ENCODE measurements around the gene LYRM1.
A peak's percentile ranks its signal among the peaks of the same experiment; 100 is the strongest.

Gene LYRM1

DNA sequence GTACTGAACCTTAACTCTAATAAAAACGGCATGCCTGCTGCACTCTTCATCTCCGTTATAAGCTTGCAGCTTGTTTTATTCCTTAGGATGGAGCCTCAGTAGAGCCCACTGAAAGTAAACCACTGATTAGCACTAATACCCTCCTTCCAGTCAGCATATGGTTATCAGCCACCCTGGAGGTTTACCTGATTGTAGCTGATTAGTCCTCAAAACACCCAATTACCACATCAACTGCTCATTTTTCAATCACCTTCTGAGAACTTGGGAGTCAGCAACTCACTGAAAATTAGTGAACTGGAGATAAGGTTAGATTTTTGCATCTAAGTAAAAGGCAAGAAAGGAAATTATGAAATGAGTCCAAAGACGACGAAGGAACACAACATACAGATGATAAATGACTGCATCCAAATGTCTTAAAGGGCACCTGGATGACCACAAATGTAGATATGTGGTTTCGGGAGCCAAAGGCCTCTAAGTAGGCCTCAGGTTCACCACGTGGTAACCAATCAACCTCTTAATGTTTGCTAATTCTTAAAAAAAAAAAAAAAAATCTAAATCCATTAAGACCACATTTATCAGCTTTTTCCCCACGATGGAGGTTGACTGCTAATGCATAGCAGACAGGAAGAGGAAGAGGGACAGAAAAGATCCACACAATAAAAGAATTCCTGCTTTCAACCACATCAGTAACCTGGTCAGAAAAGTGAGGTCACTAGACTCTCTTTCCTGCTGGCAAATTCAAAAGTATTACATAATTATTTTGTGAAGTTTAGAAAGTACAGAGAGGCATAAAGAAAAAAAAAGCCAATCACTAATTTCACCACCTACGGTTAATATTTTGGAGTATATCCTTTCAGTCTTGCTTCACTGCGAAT lies 28.4 kb upstream of the LYRM1 start:
- Histone ChIP-seq H3K9ac (ENCODE audit: low read length in 2 of 2) (no peak overlapping the region), H3K27me3 (ENCODE audit: control insufficient read depth in 1 of 2, insufficient read depth in 2 of 2, low read length in 2 of 2) (no peaks in the 10 kb centered on the region), H3K36me3 (ENCODE audit: control insufficient read depth in 2 of 2, insufficient read depth in 2 of 2, low read length in 2 of 2) (no peaks in the 10 kb centered on the region), H3K4me3 (ENCODE audit: low read length in 2 of 2) (no peak overlapping the region), H3K4me1 (ENCODE audit: control insufficient read depth, insufficient read depth, low read length) (peaks cover 41% of the 10 kb centered on the region), H3K27ac (ENCODE audit: low read length) (peak overlapping the region; percentile 60), H3K9me3 (ENCODE audit: control insufficient read depth in 2 of 2, low read length in 2 of 2) (no peaks in the 10 kb centered on the region)

DNA sequence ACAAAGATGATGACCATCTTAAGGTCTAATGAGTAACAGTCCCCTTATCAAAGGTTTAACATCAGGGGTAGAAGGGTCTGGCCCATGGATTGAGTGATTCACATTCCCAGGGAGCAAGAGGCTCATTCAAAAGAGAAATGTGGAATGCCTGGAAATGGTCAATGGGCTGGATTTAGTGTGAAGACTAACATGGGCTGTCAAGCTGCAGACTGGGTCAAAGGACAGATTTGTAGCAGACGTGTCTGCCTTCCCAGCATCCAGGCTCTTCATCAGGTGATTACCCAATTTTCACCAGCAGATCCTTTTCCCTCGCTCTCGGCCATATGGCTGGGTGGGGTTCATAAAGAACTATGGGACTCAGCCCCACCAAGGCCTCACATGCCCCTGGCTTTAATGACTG lies 27.2 kb upstream of the LYRM1 start:
- no peak overlapping the region for H3K9ac ChIP-seq (ENCODE audit: low read length in 2 of 2)
- H3K27ac ChIP-seq (ENCODE audit: low read length) = no peak overlapping the region
- H3K27me3 ChIP-seq (ENCODE audit: control insufficient read depth in 1 of 2, insufficient read depth in 2 of 2, low read length in 2 of 2) = no peaks in the 10 kb centered on the region
- peak overlapping the region in 1 of 2 donors; percentile 21 for H3K4me3 ChIP-seq (ENCODE audit: low read length in 2 of 2)
- H3K36me3 ChIP-seq (ENCODE audit: control insufficient read depth in 2 of 2, insufficient read depth in 2 of 2, low read length in 2 of 2) = no peaks in the 10 kb centered on the region
- H3K4me1 ChIP-seq (ENCODE audit: control insufficient read depth, insufficient read depth, low read length) = peaks cover 30% of the 10 kb centered on the region
- no peaks in the 10 kb centered on the region for H3K9me3 ChIP-seq (ENCODE audit: control insufficient read depth in 2 of 2, low read length in 2 of 2)

DNA sequence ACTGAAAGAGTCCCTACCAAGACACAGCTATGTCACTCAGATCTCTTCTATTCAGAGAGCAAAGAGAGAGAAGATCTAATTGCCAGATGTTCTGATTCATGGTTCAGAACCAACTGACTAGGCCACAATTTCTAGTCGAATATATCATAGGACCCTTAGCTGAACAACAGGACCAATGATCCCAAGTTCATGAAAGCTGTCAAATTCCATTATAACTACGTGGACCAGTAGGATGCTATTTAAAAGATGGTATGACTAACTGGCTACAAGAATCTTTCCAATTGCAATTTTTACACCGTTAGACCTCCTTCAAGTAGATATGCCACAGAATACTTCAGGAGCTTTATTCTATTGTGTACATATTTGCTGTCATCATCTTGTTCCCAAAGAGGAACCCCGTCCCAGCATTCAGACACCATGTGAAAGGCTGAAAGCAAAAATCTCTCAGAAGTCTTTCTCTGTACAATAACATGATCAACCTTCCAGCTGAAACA lies 26.4 kb upstream of the LYRM1 start:
- Histone ChIP-seq H3K27me3 (ENCODE audit: control insufficient read depth in 1 of 2, insufficient read depth in 2 of 2, low read length in 2 of 2) (no peaks in the 10 kb centered on the region), H3K36me3 (ENCODE audit: control insufficient read depth in 2 of 2, insufficient read depth in 2 of 2, low read length in 2 of 2) (no peaks in the 10 kb centered on the region), H3K4me3 (ENCODE audit: low read length in 2 of 2) (no peak overlapping the region), H3K9ac (ENCODE audit: low read length in 2 of 2) (no peak overlapping the region), H3K27ac (ENCODE audit: low read length) (no peak overlapping the region), H3K4me1 (ENCODE audit: control insufficient read depth, insufficient read depth, low read length) (peaks cover 26% of the 10 kb centered on the region), H3K9me3 (ENCODE audit: control insufficient read depth in 2 of 2, low read length in 2 of 2) (no peaks in the 10 kb centered on the region)

DNA sequence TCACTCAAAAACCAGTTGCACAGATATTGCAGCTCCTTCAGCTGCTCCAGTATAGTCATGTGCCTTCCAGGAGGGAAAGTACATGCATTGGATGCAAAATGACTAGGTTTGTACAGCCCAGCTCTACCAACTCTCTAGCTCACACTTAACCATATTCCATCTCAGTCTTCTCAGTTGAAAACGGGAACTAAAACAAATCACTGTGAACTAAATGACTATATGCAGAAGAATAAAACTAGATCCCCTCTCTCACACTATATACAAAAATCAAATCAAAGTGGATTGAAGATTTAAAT lies 25.3 kb upstream of the LYRM1 start:
- Histone ChIP-seq H3K4me3 (ENCODE audit: low read length in 2 of 2) (no peak overlapping the region), H3K27ac (ENCODE audit: low read length) (no peak overlapping the region), H3K27me3 (ENCODE audit: control insufficient read depth in 1 of 2, insufficient read depth in 2 of 2, low read length in 2 of 2) (no peaks in the 10 kb centered on the region), H3K36me3 (ENCODE audit: control insufficient read depth in 2 of 2, insufficient read depth in 2 of 2, low read length in 2 of 2) (no peaks in the 10 kb centered on the region), H3K9me3 (ENCODE audit: control insufficient read depth in 2 of 2, low read length in 2 of 2) (no peaks in the 10 kb centered on the region), H3K9ac (ENCODE audit: low read length in 2 of 2) (no peak overlapping the region), H3K4me1 (ENCODE audit: control insufficient read depth, insufficient read depth, low read length) (peaks cover 20% of the 10 kb centered on the region)

DNA sequence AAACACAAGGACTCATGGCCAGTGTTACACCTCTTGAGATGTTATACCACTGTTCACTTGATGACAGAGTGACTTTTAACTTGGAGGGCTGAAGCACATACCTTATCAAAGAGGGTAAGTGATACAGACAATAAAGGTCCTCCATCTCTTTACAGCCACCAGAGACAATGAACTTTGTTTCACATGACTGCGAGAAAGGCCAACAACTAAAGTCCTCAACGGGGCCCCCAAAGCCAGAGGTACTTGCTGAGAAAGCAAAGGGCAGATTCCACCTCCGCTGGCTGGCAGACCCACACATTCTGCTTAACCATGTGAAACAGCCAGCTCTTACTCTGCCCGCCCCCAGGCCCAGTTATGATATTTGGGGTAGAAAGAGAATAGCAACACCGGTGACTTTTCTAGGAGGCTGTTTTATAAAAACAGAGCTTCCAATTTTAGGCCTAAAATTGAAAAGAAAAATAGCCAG lies 21.9 kb upstream of the LYRM1 start:
- H3K9ac ChIP-seq (ENCODE audit: low read length in 2 of 2) = no peak overlapping the region
- no peak overlapping the region for H3K27ac ChIP-seq (ENCODE audit: low read length)
- no peaks in the 10 kb centered on the region for H3K36me3 ChIP-seq (ENCODE audit: control insufficient read depth in 2 of 2, insufficient read depth in 2 of 2, low read length in 2 of 2)
- H3K27me3 ChIP-seq (ENCODE audit: control insufficient read depth in 1 of 2, insufficient read depth in 2 of 2, low read length in 2 of 2) = no peaks in the 10 kb centered on the region
- no peak overlapping the region for H3K4me3 ChIP-seq (ENCODE audit: low read length in 2 of 2)
- no peaks in the 10 kb centered on the region for H3K9me3 ChIP-seq (ENCODE audit: control insufficient read depth in 2 of 2, low read length in 2 of 2)
- H3K4me1 ChIP-seq (ENCODE audit: control insufficient read depth, insufficient read depth, low read length) = peaks cover 8% of the 10 kb centered on the region

DNA sequence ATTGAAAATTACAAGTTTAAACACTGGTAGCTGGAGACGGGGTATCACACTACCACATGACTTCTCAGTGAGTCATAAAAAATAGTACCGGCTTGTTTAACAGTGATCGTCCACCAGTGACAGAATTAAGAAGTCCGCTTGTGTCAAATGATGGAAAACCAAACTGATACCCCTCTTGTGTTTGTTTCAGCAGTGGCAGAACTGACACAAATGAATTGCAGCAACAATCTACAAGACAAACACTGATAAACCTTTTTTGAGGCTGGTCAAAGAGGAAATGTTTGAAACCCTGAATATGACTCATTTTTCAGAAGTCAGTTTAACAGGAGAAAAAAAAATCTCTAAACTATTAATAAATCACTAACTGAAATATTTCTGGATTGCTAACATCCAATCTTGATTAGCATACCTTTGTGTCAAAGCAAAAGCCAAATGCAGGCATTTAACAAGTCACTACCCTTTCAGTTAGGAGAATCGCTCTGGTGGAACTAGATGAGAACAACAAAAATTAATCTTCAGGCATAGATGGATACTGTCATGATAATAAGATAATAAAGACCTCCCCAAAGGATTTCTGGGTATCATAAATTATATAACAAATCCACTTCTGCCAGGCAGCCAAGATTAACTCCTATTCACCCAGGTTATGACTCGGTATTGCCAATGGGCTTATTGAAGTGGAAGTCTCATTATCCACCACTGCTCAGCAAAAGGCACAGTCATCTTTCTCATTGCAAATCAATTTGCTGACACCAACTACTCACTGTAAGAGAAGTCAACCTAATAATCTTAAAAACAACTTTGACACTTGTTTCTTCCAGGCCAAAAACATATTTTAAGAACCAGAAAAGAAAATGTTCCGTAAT lies 21.2 kb upstream of the LYRM1 start:
- Histone ChIP-seq H3K9ac (ENCODE audit: low read length in 2 of 2) (no peak overlapping the region), H3K4me1 (ENCODE audit: control insufficient read depth, insufficient read depth, low read length) (peaks cover 8% of the 10 kb centered on the region), H3K36me3 (ENCODE audit: control insufficient read depth in 2 of 2, insufficient read depth in 2 of 2, low read length in 2 of 2) (no peaks in the 10 kb centered on the region), H3K9me3 (ENCODE audit: control insufficient read depth in 2 of 2, low read length in 2 of 2) (no peaks in the 10 kb centered on the region), H3K27me3 (ENCODE audit: control insufficient read depth in 1 of 2, insufficient read depth in 2 of 2, low read length in 2 of 2) (no peaks in the 10 kb centered on the region), H3K4me3 (ENCODE audit: low read length in 2 of 2) (peak overlapping the region in 1 of 2 donors; percentile 24), H3K27ac (ENCODE audit: low read length) (peak overlapping the region; percentile 19)

DNA sequence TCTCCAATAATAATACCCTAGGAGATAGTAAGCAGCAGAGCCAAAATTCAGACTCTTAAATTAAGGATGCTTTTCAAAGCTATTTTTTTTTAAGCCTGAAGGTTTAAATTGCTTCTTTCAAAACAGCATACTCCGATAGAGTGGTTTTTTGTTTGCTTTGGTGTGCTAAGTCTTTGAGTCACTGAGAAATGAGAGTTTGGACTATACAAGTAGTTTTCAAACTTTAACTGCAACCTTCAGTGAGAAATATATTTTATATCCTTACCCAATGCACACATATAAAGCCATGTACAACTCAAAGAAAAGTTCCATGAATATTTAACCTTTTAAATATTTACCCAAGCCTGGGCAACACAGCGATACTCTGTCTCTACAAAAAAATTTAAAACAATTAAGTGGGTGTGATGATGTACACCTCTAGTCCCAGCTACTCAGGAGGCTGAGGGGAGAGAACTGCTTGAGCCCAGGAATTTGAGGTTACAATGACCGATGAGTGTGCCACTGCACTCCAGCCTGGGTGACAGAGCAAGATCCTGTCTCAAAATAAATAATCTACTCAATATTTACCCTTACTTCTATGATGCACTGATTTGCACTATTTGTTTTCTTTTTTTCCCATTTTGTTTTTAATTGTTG lies 19.6 kb upstream of the LYRM1 start:
- H3K9ac ChIP-seq (ENCODE audit: low read length in 2 of 2) = no peak overlapping the region
- no peak overlapping the region for H3K4me3 ChIP-seq (ENCODE audit: low read length in 2 of 2)
- H3K36me3 ChIP-seq (ENCODE audit: control insufficient read depth in 2 of 2, insufficient read depth in 2 of 2, low read length in 2 of 2) = no peaks in the 10 kb centered on the region
- no peaks in the 10 kb centered on the region for H3K27me3 ChIP-seq (ENCODE audit: control insufficient read depth in 1 of 2, insufficient read depth in 2 of 2, low read length in 2 of 2)
- H3K4me1 ChIP-seq (ENCODE audit: control insufficient read depth, insufficient read depth, low read length) = peaks cover 8% of the 10 kb centered on the region
- no peak overlapping the region for H3K27ac ChIP-seq (ENCODE audit: low read length)
- H3K9me3 ChIP-seq (ENCODE audit: control insufficient read depth in 2 of 2, low read length in 2 of 2) = no peaks in the 10 kb centered on the region

DNA sequence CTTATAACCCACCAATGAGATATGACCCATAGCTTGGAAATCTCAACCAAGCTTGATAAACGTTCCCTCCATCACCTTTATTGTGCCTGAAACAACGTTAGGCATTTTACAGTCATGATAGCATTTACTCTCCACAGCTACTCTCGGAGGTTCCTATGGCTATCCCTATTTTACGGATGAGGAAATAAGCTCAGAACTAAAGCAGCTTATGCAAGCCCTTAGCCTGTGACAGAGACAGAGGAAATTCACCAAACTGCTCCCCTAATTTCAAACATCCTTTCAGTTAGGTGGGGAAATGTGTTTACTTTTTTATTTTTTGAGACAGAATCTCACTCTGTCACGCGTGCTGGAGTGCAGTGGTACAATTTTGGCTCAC lies 19.1 kb upstream of the LYRM1 start:
- H3K27me3 ChIP-seq (ENCODE audit: control insufficient read depth in 1 of 2, insufficient read depth in 2 of 2, low read length in 2 of 2) = no peaks in the 10 kb centered on the region
- no peak overlapping the region for H3K4me3 ChIP-seq (ENCODE audit: low read length in 2 of 2)
- H3K9ac ChIP-seq (ENCODE audit: low read length in 2 of 2) = no peak overlapping the region
- peaks cover 8% of the 10 kb centered on the region for H3K4me1 ChIP-seq (ENCODE audit: control insufficient read depth, insufficient read depth, low read length)
- H3K36me3 ChIP-seq (ENCODE audit: control insufficient read depth in 2 of 2, insufficient read depth in 2 of 2, low read length in 2 of 2) = no peaks in the 10 kb centered on the region
- no peaks in the 10 kb centered on the region for H3K9me3 ChIP-seq (ENCODE audit: control insufficient read depth in 2 of 2, low read length in 2 of 2)
- no peak overlapping the region for H3K27ac ChIP-seq (ENCODE audit: low read length)

DNA sequence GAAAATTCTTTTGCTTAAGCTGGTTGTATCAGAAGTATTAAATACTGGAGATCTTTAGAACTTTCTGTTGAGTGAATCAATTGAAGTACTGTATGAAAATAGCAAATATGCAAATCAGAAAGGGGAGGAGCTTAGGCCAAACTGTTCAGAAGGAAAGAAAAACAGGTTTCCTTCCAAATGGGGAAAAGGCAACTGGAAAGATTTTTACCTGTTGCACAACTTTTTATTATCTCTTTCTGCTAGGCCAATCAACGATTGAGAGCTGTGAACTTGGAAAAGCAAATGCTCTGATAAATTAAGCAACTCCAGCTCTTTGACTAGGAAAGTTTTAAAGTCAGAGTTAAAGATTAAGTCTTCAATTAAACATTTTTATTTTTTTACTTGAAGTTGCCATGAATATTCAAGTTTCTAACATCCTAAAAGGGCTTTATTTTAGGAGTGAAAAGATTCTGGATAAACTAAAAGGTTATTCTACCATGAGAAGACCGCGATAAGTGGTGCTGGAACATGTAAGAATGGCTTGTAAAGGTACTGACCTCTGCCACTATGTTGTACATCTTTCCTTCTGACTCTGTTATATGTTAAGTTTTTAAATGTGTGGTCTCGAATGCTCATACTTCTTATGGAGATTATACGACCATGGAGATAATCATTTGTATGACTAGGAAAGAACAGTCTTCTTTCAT lies 16.9 kb upstream of the LYRM1 start:
- H3K27ac ChIP-seq (ENCODE audit: low read length) = no peak overlapping the region
- H3K36me3 ChIP-seq (ENCODE audit: control insufficient read depth in 2 of 2, insufficient read depth in 2 of 2, low read length in 2 of 2) = no peaks in the 10 kb centered on the region
- H3K9me3 ChIP-seq (ENCODE audit: control insufficient read depth in 2 of 2, low read length in 2 of 2) = no peaks in the 10 kb centered on the region
- H3K9ac ChIP-seq (ENCODE audit: low read length in 2 of 2) = no peak overlapping the region
- no peaks in the 10 kb centered on the region for H3K27me3 ChIP-seq (ENCODE audit: control insufficient read depth in 1 of 2, insufficient read depth in 2 of 2, low read length in 2 of 2)
- H3K4me1 ChIP-seq (ENCODE audit: control insufficient read depth, insufficient read depth, low read length) = peaks cover 14% of the 10 kb centered on the region
- H3K4me3 ChIP-seq (ENCODE audit: low read length in 2 of 2) = no peak overlapping the region

DNA sequence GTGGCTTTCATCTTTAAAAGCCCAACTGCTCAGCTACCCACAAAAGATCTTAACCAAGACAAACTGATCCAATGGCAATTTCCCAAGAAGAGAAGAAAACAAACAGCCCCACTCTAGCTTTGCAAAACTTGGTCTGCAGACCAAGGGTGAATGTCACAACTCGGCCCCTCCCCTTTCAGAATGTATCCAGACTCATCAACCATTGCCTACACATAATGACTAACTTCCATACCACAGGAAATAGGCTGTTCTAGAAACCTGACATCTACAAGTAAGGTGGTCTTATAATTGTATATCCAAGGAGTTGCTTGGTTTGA lies 16.4 kb upstream of the LYRM1 start:
- Histone ChIP-seq H3K4me3 (ENCODE audit: low read length in 2 of 2) (no peak overlapping the region), H3K36me3 (ENCODE audit: control insufficient read depth in 2 of 2, insufficient read depth in 2 of 2, low read length in 2 of 2) (no peaks in the 10 kb centered on the region), H3K27me3 (ENCODE audit: control insufficient read depth in 1 of 2, insufficient read depth in 2 of 2, low read length in 2 of 2) (no peaks in the 10 kb centered on the region), H3K4me1 (ENCODE audit: control insufficient read depth, insufficient read depth, low read length) (peaks cover 12% of the 10 kb centered on the region), H3K9me3 (ENCODE audit: control insufficient read depth in 2 of 2, low read length in 2 of 2) (no peaks in the 10 kb centered on the region), H3K9ac (ENCODE audit: low read length in 2 of 2) (no peak overlapping the region), H3K27ac (ENCODE audit: low read length) (no peak overlapping the region)
